Epithelial cell of prostate (primary cell): Measurements from ENCODE around the gene BTBD18.
A peak's percentile ranks its signal among the peaks of the same experiment; 100 is the strongest.
"Not testable (repeated sequence)": the region's sequence is repeated elsewhere in the genome, so short reads cannot be mapped to it uniquely, and the experiment has no call there.

Source experiments
- DNase-seq: peaks from one replicate; pipeline ENCODE4 v3.0.0-alpha.2; 2011; ENCODE audit warnings: low read depth, low spot score
- H3K27ac ChIP-seq: fragments of 450-650 bp; 2 replicates; pipeline ENCODE4 v1.5.1; 2017; ENCODE audit warnings: mild to moderate bottlenecking

BTBD18 gene

DNA sequence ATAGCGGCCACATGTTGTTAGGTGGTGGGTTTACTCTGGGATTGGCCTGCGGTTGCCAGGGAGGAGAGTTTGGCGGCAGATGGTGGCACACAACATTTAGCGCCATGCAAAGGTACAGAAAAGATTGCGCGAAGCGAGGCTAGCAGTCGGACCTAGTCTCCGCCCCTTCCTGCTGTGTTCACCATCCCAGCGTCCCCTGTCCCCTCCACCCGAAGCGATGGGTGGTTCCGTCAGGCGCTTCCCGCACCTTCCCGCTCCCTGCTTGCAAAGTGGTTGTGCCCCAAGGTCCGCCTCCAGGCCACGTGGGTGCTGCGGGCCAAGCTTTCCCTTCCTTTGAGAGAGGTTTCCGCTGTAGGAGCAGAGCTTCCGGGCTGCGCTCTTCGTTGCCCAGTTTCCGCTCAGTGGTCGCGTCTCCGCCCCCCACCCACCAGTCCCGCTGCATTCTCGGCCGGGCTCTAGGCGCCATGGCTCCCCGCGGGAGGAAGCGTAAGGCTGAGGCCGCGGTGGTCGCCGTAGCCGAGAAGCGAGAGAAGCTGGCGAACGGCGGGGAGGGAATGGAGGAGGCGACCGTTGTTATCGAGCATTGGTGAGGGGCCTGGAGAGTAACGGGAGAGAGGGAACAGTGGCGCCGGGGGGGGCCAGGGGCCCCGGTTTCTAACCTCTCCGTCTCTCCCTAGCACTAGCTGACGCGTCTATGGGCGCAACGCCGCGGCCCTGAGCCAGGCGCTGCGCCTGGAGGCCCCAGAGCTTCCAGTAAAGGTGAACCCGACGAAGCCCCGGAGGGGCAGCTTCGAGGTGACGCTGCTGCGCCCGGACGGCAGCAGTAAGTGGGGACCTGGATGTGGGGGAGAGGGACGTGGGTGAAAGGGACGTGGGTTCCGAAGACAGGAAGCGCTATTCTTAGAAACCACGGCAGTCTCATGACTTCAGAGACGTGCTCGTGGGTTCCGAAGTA is 10.2 kb downstream of the BTBD18 start, which contains the start of gene SELENOH:
SELENOH (plus strand) TSS at position 360 of the 955 bp plus-strand sequence; CDS start at position 465, 105 bp downstream.
- DNase-seq = peak; percentile 82
- peak within 1 kb of the TSS; percentile 71 for H3K27ac ChIP-seq

- H3K27ac ChIP-seq = no peak overlapping the region
- DNase-seq = peak; percentile 20
These were observed 15.9 kb downstream of the BTBD18 start for GRCh38 chr11:57735619-57736298.

DNA sequence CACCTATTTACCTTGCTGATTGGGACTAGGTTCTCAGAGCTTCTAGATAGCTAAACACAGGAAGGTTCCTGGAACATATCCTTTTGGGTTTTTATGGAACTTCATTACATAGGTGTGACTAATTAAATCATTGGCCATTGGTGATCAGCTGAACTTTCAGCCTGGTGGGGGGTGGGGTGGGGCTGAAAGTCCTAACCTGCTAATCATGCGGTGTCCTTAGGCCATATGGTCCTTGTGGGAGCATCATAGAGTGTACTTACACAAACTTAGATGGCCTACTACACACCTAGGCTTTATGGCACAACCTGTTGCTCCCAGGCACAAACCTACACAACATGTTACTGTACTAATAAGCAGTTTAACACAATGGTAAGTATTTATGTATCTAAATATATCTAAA is 19.0 kb downstream of the BTBD18 start:
- no peak for DNase-seq
- no peak overlapping the region for H3K27ac ChIP-seq

DNA sequence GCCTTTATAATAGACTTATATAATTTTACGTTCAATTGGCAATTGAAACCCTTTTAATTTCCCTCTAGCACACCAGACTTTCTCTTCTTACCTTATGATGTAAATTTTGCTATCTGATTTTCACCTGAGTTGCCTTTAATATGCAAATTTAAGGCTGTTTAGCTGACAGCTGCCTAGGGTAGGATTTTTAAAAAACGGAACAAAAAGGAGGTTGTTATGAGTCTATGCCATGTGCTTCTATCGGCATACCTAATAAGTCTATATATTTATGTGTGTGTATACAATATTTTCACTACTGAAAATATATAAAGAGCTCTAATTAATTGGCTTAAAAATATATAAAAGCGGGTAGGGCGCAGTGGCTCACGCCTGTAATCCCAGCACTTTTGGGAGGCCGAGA is 22.1 kb downstream of the BTBD18 start:
- H3K27ac ChIP-seq = no peak overlapping the region
- DNase-seq = no peak

- DNase-seq = no peak
- H3K27ac ChIP-seq = no peak overlapping the region
These were observed 22.8 kb downstream of the BTBD18 start for GRCh38 chr11:57728829-57729228.

GRCh38 chr11:57727185-57727584 is 24.4 kb downstream of the BTBD18 start:
- peak overlapping the region; percentile 16 for H3K27ac ChIP-seq
- no peak for DNase-seq

DNA sequence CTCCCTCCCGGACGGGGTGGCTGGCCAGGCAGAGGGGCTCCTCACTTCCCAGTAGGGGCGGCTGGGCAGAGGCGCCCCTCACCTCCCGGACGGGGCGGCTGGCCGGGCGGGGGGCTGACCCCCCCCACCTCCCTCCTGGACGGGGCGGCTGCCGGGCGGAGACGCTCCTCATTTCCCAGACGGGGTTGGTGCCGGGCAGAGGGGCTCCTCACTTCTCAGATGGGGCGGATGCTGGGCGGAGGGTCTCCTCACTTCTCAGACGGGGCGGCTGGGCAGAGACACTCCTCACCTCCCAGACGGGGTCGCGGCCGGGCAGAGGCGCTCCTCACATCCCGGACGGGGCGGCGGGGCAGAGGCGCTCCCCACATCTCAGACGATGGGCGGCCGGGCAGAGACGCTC is 34.9 kb downstream of the BTBD18 start:
- not testable (repeated sequence) for DNase-seq, H3K27ac ChIP-seq

GRCh38 chr11:57713835-57714234 is 37.8 kb downstream of the BTBD18 start:
- no peak for DNase-seq
- no peak overlapping the region for H3K27ac ChIP-seq

DNA sequence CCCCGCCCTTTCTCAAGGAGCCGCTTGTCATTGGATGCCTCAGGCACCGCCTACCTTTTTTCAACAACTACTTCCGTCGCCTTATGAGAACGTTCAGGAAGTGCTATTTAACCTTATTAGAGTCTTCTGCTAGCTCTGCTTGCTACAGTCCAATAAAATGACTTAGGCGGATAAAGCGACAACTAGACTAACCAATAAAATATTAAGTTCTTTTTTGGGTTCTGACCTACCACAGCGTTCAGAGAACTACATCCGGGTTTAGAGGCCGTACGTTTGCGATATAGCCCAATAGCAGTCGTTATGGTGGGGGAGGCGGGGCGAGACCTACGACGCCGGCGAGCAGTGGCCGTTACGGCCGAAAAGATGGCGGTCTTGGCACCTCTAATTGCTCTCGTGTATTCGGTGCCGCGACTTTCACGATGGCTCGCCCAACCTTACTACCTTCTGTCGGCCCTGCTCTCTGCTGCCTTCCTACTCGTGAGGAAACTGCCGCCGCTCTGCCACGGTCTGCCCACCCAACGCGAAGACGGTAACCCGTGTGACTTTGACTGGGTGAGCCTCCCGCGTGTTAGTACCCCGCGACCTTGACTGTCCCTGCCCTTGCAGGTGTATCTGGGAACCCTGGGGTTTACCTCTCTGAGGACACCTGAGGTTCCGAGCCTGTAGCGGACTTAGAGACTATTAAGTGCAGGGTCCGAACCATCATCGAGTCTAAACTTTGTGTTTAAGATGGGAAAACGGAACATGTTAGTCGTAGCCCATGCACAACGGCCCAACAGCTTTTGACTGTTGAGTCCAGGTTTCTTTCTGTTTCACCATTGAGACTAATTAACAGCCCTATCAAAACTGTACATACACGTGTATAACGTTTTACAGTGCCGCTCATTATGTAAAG is 39.1 kb downstream of the BTBD18 start, which contains the start of gene TMX2:
TMX2 (plus strand) TSS at position 338 of the 895 bp plus-strand sequence; CDS start at position 364, 26 bp downstream.
- DNase-seq = peak; percentile 100
- H3K27ac ChIP-seq = peak within 1 kb of the TSS; percentile 89

DNA sequence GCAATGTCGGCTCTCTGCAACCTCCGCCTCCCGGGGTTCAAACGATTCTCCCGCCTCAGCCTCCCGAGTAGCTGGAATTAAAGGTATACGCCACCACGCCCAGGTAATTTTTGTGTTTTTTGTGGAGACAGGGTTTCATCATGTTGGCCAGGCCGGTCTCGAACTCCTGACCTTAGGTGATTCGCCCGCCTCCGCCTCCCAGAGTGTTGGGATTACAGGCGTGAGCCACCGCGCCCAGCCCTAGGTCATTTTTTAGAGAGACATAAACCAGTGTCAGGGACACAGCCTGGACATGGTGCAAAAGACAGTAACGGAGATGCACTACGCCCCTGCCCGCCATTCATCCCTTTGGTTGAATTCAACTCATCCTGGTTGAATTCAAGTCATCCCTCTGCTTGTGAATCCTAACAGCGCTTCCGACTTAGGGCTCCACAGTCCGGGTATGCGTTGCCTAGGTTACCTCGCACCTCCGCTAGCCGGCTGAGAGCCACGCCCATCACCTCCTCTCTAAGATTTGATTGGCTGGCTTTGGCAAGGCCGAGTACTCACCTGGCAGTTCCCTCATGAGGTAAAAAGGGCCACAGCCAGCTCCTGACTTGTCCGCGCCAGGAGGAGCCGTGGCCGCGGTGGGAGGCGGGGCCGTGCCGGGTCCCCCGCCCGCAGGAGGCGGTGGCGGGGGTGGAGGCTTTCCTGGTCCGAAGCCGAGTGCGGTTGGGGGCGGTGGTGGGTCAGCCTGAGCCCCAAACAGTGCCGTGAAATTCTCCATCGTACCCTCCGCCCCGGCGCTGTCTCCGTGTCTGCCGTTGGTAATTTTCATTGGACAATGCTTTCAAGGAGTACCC is 40.0 kb downstream of the BTBD18 start, which contains the start of gene MED19:
MED19 (minus strand) TSS at position 802 of the 842 bp plus-strand sequence; CDS start at position 766, 36 bp downstream.
- peak within 1 kb of the TSS; percentile 89 for H3K27ac ChIP-seq
- DNase-seq = peak; percentile 94

DNA sequence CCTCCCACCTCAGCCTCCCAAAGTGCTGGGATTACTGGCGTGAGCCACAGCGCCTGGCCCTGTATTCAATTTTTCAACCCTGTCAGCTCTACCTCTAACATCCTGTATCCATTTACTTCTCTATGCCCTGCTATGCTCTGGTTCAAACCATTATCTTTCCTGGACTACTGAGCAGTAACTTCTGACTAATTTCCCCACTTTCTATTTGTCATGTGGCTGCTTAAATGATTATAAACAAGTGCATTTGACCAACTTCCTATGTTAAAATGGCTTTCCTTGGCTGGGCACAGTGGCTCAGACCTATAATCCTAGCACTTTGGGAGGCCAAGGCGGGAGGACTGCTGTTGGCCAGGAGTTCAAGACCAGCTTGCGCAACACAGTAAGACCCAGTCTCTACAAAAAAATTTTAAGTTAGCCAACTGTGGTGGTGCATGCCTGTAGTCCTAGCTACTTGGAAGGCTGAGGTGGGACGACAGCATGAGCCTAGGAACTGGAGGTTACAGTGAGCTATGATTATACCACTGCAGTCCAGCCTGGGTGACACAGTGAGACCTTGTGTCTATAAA is 41.7 kb downstream of the BTBD18 start:
- no peak overlapping the region for H3K27ac ChIP-seq
- DNase-seq = no peak

- DNase-seq, H3K27ac ChIP-seq: not testable (repeated sequence)
These were observed 46.2 kb downstream of the BTBD18 start for GRCh38 chr11:57705432-57705831.

DNA sequence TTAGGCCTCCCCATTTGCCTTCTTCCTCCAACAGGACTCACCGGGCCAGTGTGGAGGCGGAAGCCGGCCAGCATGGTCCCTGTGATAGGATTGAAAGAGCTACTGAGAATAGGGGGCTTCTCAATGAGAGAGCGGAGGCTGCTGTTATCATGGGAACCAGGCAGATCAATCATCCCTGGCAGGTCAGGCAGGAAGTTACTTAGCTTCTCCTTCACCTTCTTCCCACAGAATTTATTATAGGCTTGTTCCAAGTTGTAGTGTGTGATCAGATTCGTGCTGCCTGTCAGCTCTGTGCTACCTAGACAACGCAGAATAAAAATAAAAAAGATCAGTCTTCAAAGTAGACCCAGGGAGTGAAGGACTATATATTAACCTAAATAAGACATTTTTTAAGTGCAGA is 46.7 kb downstream of the BTBD18 start:
- no peak for DNase-seq
- no peak overlapping the region for H3K27ac ChIP-seq

DNA sequence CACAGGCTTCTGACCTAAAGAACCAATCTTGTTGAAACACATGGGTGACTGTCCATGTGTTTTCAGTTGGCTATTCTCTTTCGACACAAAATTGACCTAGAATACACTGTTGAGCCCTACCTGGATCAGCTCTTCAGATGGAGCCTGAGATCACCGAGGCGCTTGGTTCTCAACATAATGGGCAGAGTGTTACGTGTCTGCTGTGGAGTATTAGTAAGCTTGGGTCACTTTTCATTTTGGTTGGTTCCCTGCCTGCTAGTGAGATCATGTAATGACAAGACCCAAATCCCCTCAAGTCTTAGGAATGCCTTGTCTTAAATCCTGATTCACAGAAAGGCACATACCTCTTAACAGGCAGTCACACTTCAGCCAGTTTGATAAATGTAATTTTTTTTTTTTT is 48.3 kb downstream of the BTBD18 start:
- no peak for DNase-seq
- peak overlapping the region; percentile 10 for H3K27ac ChIP-seq

- no peak for DNase-seq
- H3K27ac ChIP-seq = no peak overlapping the region
These were observed 51.2 kb downstream of the BTBD18 start for GRCh38 chr11:57700425-57700824.

- H3K27ac ChIP-seq = no peak overlapping the region
- DNase-seq = no peak
These were observed 51.8 kb downstream of the BTBD18 start for GRCh38 chr11:57699813-57700212.

- no peak for DNase-seq
- no peak overlapping the region for H3K27ac ChIP-seq
These were observed 52.7 kb downstream of the BTBD18 start for GRCh38 chr11:57698843-57699365.
